Activated B cell treated with CpG ODN at 0.5 μM for 24 hours (primary cell): ENCODE measurements around the gene DDX41. TPM values are rescaled to one million over a fixed set of nuclear protein-coding genes. Genes with fewer than 3 reads are reported as not detected.

Experiments used
- ATAC-seq: fragments of 200-7000 bp; cut with Tn5 transposase; one replicate; pipeline ENCODE4 v1.10.0; 2021; ENCODE audit warnings: low read depth, mild to moderate bottlenecking, moderate library complexity
- CTCF ChIA-PET: fragments of 350-600 bp; sonication (Branson Sonifier 250); formaldehyde crosslinking; loops from one replicate; lab custom pipeline; 2021; ENCODE audit warnings: antibody characterized with exemption; lab: Charles Lee
- POLR2A ChIA-PET: fragments of 350-600 bp; sonication (Branson Sonifier 250); formaldehyde crosslinking; loops from one replicate; lab custom pipeline; 2021; ENCODE audit warnings: antibody characterized with exemption; lab: Charles Lee
- DNase-seq: peaks from one replicate; pipeline ENCODE4 v3.0.0; 2022
- H3K27ac Mint-ChIP-seq: one replicate; pipeline ENCODE4 v1.8.0; 2020; ENCODE audit warnings: mixed read lengths
- H3K27me3 Mint-ChIP-seq: one replicate; pipeline ENCODE4 v1.8.0; 2021; ENCODE audit warnings: mixed read lengths
- H3K36me3 Mint-ChIP-seq: one replicate; pipeline ENCODE4 v1.8.0; 2021; ENCODE audit warnings: low read depth, mixed read lengths
- H3K4me1 Mint-ChIP-seq: one replicate; pipeline ENCODE4 v1.8.0; 2021; ENCODE audit warnings: mixed read lengths
- H3K4me3 Mint-ChIP-seq: one replicate; pipeline ENCODE4 v1.8.0; 2020; ENCODE audit warnings: mild to moderate bottlenecking, mixed read lengths
- H3K9me3 Mint-ChIP-seq: one replicate; pipeline ENCODE4 v1.8.0; 2020; ENCODE audit warnings: mixed read lengths
- CTCF ChIP-seq: fragments of 200-600 bp; IDR thresholded peaks from one replicate; pipeline ENCODE4 v1.8.0; 2022; ENCODE audit warnings: antibody characterized with exemption, mild to moderate bottlenecking
- intact Hi-C: fragments of 100-400 bp; cut with micrococcal nuclease; formaldehyde crosslinking; loops from one replicate; pipeline ENCODE4 v1.15.1; 2024
- total RNA-seq: library from RNA; stranded (reverse); gene quantifications from 2 replicates; pipeline ENCODE4 v1.2.3, GENCODE V29; 2022

Gene DDX41
- total RNA-seq, 1 donor from 2014 or later: 144 TPM

GRCh38 chr5:177478711-177479646 is 37.8 kb downstream of the DDX41 start:
- H3K36me3 Mint-ChIP-seq: no peaks in the 10 kb centered on the region
- no peak for DNase-seq
- POLR2A ChIA-PET: interaction anchor here (1.1 to 2.1 kb wide), 5 partner anchors 14 to 47 kb away, joined by 3 to 7 read pairs (median 5); partner anchors contain the start of gene DOK3
- no peak for TF ChIP-seq CTCF
- intact Hi-C loops: loop anchor here (2.0 kb wide), 1 partner anchor 18 kb away; the partner anchor contains the start of gene PDLIM7
- peaks cover 33% of the 10 kb centered on the region for H3K4me1 Mint-ChIP-seq
- H3K9me3 Mint-ChIP-seq: no peaks in the 10 kb centered on the region
- CTCF ChIA-PET: interaction anchor here (2.6 kb wide), 1 partner anchor 23 kb away, joined by 10 read pairs; no protein-coding TSS in a partner anchor
- H3K4me3 Mint-ChIP-seq: peak overlapping the region; percentile 59
- H3K27me3 Mint-ChIP-seq: peaks cover 3% of the 10 kb centered on the region
- peak overlapping the region; percentile 88 for H3K27ac Mint-ChIP-seq
- peak; percentile 73 for ATAC-seq

- no peak for ATAC-seq
- DNase-seq: no peak
- H3K27me3 Mint-ChIP-seq: peaks cover 4% of the 10 kb centered on the region
- ChIA-PET CTCF (interaction anchor here (0.8 to 2.6 kb wide), 2 partner anchors 22 to 24 kb away, joined by 3 to 10 read pairs; no protein-coding TSS in a partner anchor), POLR2A (interaction anchor here (1.1 to 2.1 kb wide), 4 partner anchors 15 to 31 kb away, joined by 3 to 7 read pairs (median 6); partner anchors contain the start of gene DOK3)
- no peaks in the 10 kb centered on the region for H3K36me3 Mint-ChIP-seq
- intact Hi-C loops: loop anchor here (2.0 kb wide), 1 partner anchor 19 kb away; the partner anchor contains the start of gene PDLIM7
- no peak overlapping the region for H3K4me3 Mint-ChIP-seq
- H3K9me3 Mint-ChIP-seq: no peaks in the 10 kb centered on the region
- peaks cover 36% of the 10 kb centered on the region for H3K4me1 Mint-ChIP-seq
- peak overlapping the region; percentile 18 for H3K27ac Mint-ChIP-seq
- no peak for TF ChIP-seq CTCF
These were observed 38.9 kb downstream of the DDX41 start for GRCh38 chr5:177477701-177478477.

GRCh38 chr5:177476531-177477233 is 40.1 kb downstream of the DDX41 start:
- CTCF ChIA-PET: interaction anchor here (0.8 kb wide), 1 partner anchor 21 kb away, joined by 3 read pairs; no protein-coding TSS in a partner anchor
- Mint-ChIP-seq H3K4me3 (no peak overlapping the region), H3K36me3 (no peaks in the 10 kb centered on the region), H3K27me3 (peaks cover 4% of the 10 kb centered on the region), H3K27ac (no peak overlapping the region), H3K9me3 (no peaks in the 10 kb centered on the region), H3K4me1 (peaks cover 36% of the 10 kb centered on the region)
- ATAC-seq (no peak), DNase-seq (no peak)
- TF ChIP-seq CTCF: no peak
- intact Hi-C loops: no loop called here
- POLR2A ChIA-PET: no interaction called here

- intact Hi-C loops: no loop called here
- POLR2A ChIA-PET: no interaction called here
- TF ChIP-seq CTCF: no peak
These were observed 41.0 kb downstream of the DDX41 start for GRCh38 chr5:177475563-177476427.

More at GRCh38 chr5:177475563-177476427, 41.0 kb downstream of the DDX41 start:
- Mint-ChIP-seq H3K27me3 (peaks cover 4% of the 10 kb centered on the region), H3K4me1 (peaks cover 36% of the 10 kb centered on the region), H3K36me3 (no peaks in the 10 kb centered on the region), H3K9me3 (no peaks in the 10 kb centered on the region), H3K27ac (peak overlapping the region; percentile 15), H3K4me3 (peak overlapping the region; percentile 24)
- ATAC-seq (no peak), DNase-seq (no peak)
- CTCF ChIA-PET: no interaction called here
